Nephron (organoid): ENCODE data around the gene SKIC8.
A peak's percentile ranks its signal among the peaks of the same experiment; 100 is the strongest.

Source experiments
- H3K27ac Mint-ChIP-seq, 3 experiments: 2 replicates each; pipeline ENCODE4 v1.8.0; 2020; ENCODE audit warnings: mixed read lengths in 3 of 3, mild to moderate bottlenecking in 2 of 3, moderate library complexity in 1 of 3
- H3K27me3 Mint-ChIP-seq: 2 replicates; pipeline ENCODE4 v1.8.0; 2021; ENCODE audit warnings: low read depth, mild to moderate bottlenecking, moderate library complexity, mixed read lengths
- H3K36me3 Mint-ChIP-seq: 2 replicates; pipeline ENCODE4 v1.8.0; 2020; ENCODE audit warnings: low read depth, mixed read lengths
- H3K4me1 Mint-ChIP-seq: 2 replicates; pipeline ENCODE4 v1.8.0; 2020; ENCODE audit warnings: mixed read lengths
- H3K4me3 Mint-ChIP-seq, 3 experiments: 2 replicates each; pipeline ENCODE4 v1.8.0; 2020; ENCODE audit warnings: mild to moderate bottlenecking in 3 of 3, mixed read lengths in 3 of 3, moderate library complexity in 2 of 3
- H3K9me3 Mint-ChIP-seq: 2 replicates; pipeline ENCODE4 v1.8.0; 2020; ENCODE audit warnings: mixed read lengths
- TF ChIP-seq, protein P1 (sequence below), 3 experiments: fragments of 200-600 bp; sonication (generic); IDR thresholded peaks; one replicate each; pipeline ENCODE4 v1.5.0; 2021; ENCODE audit warnings: antibody characterized with exemption in 3 of 3; ENCODE audit not compliant: unreplicated experiment in 3 of 3

SKIC8 gene

GRCh38 chr15:78306176-78306774, 6.9 kb upstream of the SKIC8 start:
- TF ChIP-seq, protein P1, sequence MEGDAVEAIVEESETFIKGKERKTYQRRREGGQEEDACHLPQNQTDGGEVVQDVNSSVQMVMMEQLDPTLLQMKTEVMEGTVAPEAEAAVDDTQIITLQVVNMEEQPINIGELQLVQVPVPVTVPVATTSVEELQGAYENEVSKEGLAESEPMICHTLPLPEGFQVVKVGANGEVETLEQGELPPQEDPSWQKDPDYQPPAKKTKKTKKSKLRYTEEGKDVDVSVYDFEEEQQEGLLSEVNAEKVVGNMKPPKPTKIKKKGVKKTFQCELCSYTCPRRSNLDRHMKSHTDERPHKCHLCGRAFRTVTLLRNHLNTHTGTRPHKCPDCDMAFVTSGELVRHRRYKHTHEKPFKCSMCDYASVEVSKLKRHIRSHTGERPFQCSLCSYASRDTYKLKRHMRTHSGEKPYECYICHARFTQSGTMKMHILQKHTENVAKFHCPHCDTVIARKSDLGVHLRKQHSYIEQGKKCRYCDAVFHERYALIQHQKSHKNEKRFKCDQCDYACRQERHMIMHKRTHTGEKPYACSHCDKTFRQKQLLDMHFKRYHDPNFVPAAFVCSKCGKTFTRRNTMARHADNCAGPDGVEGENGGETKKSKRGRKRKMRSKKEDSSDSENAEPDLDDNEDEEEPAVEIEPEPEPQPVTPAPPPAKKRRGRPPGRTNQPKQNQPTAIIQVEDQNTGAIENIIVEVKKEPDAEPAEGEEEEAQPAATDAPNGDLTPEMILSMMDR (IDR thresholded peaks at IDR 0.05; ENCODE audit: unreplicated experiment in 3 of 3) = no peak
- Mint-ChIP-seq H3K9me3 (no peaks in the 10 kb centered on the region), H3K4me3 (no peak overlapping the region), H3K36me3 (no peaks in the 10 kb centered on the region), H3K27ac (no peak overlapping the region), H3K4me1 (peaks cover 11% of the 10 kb centered on the region), H3K27me3 (peaks cover 20% of the 10 kb centered on the region)

DNA sequence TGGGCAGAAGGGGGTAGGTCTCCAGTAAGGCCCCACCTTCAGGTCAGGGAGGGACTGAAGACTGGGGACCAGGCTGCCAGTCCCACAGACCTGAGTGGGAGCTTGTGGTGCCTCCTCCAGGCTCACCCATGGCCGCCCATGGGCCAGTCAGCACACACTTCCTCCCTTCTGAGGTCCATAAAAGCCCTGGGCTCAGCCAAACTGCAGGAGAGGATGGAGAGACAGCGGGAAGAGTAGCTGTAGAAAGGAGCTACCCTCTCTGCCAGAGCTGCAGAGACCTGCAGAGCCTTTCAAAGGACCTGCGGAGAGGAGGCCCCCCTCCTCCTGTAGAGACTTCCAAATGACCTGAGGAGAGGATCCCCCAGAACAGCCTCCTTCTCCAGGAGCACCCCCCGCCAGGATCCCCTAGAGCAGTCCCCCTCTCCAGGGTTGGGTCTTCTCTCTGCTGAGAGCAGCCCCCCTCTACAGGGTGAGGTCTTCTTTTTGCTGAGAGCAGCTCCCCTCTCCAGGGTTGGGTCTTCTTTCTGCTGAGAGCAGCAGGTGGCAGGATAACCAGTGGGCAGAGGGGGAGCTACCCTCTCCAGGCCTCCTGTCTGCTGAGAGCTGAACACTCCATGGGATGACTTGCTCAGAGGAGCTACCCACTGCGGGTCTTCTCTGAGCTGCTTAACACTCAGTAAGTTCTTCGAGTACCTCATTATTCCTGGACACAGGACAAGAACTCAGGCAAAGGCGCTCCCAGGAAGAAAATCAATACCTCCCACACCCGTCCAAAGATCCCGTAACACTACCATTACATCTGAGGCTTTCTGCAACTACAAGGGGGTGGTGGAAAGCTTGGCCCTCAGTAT, 5.0 kb upstream of the SKIC8 start:
- Mint-ChIP-seq H3K27ac (peak overlapping the region in 1 of 3 experiments; percentile 42), H3K4me3 (no peak overlapping the region), H3K9me3 (no peaks in the 10 kb centered on the region), H3K4me1 (peaks cover 14% of the 10 kb centered on the region), H3K27me3 (peaks cover 27% of the 10 kb centered on the region), H3K36me3 (no peaks in the 10 kb centered on the region)
- TF ChIP-seq, protein P1 (IDR thresholded peaks at IDR 0.05; ENCODE audit: unreplicated experiment in 3 of 3) = no peak

- H3K9me3 Mint-ChIP-seq = no peaks in the 10 kb centered on the region
- no peaks in the 10 kb centered on the region for H3K36me3 Mint-ChIP-seq
- TF ChIP-seq, protein P1 (IDR thresholded peaks at IDR 0.05; ENCODE audit: unreplicated experiment in 3 of 3) = no peak
- H3K4me3 Mint-ChIP-seq = peak overlapping the region; percentile 15 to 66 (median 30)
- peaks cover 21% of the 10 kb centered on the region for H3K4me1 Mint-ChIP-seq
- H3K27ac Mint-ChIP-seq = no peak overlapping the region
- H3K27me3 Mint-ChIP-seq = peaks cover 21% of the 10 kb centered on the region
Measured at GRCh38 chr15:78302579-78303312, 3.3 kb upstream of the SKIC8 start.

- Mint-ChIP-seq H3K4me3 (peak overlapping the region in 2 of 3 experiments; percentile 69 to 82), H3K27ac (peak overlapping the region in 1 of 3 experiments; percentile 31), H3K4me1 (peaks cover 22% of the 10 kb centered on the region), H3K36me3 (no peaks in the 10 kb centered on the region), H3K27me3 (peaks cover 21% of the 10 kb centered on the region), H3K9me3 (no peaks in the 10 kb centered on the region)
- TF ChIP-seq, protein P1 (IDR thresholded peaks at IDR 0.05; ENCODE audit: unreplicated experiment in 3 of 3) = no peak
Measured at GRCh38 chr15:78301828-78302227, 2.4 kb upstream of the SKIC8 start.

GRCh38 chr15:78301326-78301725, 1.9 kb upstream of the SKIC8 start:
- Mint-ChIP-seq H3K9me3 (no peaks in the 10 kb centered on the region), H3K4me3 (peak overlapping the region; percentile 61 to 82 (median 69)), H3K36me3 (no peaks in the 10 kb centered on the region), H3K4me1 (peaks cover 22% of the 10 kb centered on the region), H3K27ac (peak overlapping the region in 1 of 3 experiments; percentile 31), H3K27me3 (peaks cover 21% of the 10 kb centered on the region)
- TF ChIP-seq, protein P1 (IDR thresholded peaks at IDR 0.05; ENCODE audit: unreplicated experiment in 3 of 3) = no peak
